HG02759 (cell line): ENCODE data around the gene SEPTIN11.

Experiments used
- ATAC-seq: cut with Tn5 transposase; IDR thresholded peaks from one replicate; pipeline ENCODE4 v1.9.1; 2021; ENCODE audit warnings: mild to moderate bottlenecking, moderate library complexity; ENCODE audit not compliant: unreplicated experiment

Gene SEPTIN11

DNA sequence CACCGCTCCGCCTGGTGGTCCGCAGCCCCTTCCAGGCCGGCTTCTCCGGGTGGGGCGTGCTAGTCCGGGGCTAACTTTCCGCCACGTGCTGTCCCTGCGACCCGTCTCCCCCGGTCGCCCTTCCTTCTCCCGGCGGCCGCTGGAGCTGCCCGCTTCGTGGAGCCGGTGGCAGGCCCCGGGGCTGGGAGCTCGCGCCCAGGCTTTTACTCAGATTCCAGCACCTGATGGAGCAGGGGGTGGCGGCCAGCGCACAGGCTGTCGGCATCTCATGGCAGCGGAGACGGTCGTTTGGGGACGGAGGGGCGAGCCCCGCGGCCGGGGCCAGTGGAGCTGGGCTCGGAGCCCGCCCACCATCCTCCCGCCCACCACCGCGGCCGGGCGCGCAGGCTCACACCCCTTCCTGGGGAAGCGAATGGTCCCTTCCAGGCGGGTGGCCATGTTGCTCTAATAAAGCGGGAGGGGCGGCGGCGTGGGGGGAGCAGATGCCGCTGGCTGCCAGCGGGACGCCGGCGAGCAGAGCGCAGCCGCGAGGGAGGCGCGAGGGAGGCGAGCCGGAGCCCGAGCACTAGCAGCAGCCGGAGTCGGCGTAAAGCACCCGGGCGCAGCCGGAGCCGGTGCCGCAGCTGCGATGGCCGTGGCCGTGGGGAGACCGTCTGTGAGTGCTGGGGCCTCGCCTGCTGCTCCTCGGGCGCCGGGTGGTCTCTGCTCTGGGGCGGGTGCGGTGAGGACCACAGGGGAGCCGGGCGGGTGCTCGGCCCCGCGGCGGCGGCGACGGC, at the start of gene SEPTIN11:
TSS of gene SEPTIN11 (plus strand) at position 477 of the 776 bp plus-strand sequence. CDS start at position 629, 152 bp downstream.
- peak; percentile 73 for ATAC-seq

DNA sequence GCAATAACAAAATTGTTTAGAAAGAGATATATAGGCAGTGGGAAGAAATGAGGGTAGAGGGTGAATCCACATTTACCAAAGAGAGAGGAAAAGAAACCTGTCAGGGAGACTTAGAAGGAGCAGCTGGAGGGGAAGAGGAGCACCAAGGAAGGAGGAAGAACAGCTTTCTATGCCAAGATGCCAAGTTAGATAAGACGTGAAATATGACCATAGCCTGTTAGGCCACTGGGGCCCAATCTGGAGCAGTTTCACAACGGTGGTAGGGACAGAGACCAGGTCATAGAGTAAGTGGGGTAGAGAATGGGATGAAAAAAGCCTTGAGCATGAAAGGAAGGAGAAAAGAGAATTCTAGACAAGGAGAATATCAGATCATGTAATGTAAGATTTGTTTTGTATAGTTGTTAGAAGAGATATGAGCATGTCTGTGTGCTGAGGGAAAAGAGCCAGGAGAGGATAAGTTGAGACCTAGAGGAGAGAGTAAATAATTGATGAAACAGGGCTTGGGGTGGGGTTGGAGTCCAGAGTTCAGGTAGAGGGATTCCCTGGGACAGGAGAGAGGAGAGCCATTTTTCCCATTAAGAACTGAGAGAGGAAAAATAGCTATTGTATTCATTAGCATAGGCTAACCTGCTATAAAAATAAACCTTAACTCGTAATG, 47.2 kb upstream of the SEPTIN11 start:
- no peak for ATAC-seq

DNA sequence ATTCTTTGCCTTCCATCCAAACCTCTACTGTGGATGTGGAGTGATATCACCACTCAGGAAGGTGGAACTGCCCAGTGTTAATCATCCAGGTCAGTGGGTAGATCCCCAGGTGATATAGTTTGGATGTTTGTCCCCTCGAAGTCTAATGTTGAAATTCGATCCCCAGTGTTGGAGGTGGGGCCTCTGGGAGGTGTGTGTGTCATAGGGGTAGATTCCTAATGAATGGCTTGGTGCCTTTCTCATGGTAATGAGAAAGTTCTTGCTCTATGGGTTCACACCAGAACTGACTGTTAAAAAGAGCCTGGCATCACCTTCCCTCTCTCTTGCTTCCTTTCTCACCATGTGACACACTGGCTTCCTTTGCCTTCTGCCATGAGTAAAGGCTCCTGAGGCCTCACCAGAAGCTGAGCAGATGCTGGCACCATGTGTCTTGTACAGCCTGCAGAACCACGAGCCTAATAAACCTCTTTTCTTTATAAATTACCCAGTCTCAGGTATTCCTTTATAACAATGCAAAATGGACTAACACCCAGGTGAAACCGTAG, 44.8 kb upstream of the SEPTIN11 start:
- ATAC-seq: no peak

DNA sequence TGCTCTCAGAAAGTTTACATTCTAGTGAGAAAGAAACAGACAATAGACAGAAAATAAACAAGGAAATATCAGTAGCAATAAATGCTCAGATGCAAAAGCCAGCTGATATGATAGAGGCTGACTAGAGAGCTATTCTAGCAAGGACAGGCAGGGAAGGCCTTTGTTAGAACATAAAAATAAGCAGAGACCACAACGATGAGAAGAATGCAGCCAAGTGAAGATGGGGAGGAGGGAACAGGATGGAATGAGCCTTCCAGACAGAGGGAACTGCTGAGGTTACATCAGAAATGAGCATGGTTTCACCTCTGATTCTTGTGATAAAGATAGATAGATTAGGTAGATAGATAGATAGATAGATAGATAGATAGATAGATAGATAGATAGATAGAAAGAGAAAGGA, 44.0 kb upstream of the SEPTIN11 start:
- ATAC-seq: no peak

DNA sequence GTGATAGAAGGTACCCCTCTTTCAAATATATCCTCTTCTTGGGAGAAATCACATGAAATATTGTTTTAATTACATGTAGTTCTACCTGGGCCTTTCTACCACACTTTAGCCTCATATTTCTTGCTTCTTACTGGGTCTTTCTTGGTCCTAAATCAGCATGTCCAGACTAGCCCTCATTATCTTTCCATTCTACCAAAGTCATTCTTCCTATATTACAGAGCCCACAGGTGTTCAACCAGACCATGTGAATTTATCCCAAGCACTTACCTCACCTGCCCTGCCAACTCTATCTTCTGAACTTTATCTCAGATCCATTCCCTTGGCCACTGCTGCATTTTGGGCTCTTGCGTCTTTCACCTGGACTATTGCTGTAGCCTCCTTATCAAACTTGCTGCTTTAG, 39.8 kb upstream of the SEPTIN11 start:
- no peak for ATAC-seq

DNA sequence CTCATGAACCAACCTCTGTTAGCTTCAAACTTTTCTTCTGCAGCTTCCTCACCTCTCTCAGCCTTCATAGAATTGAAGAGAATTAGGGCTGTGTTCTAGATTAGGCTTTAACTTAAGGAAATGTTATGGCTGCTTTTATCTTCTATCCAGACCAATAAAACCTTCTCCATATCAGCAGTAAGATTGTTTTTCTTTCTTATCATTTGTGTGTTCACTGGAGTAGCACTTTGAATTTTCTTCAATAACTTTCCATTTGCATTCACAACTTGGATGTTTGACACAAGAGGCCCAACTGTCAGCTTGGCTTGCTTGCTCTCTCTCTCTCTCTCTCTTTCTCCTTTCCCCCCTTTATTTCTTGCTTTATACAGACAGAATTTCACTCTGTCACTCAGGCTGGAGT, 28.8 kb upstream of the SEPTIN11 start:
- no peak for ATAC-seq

DNA sequence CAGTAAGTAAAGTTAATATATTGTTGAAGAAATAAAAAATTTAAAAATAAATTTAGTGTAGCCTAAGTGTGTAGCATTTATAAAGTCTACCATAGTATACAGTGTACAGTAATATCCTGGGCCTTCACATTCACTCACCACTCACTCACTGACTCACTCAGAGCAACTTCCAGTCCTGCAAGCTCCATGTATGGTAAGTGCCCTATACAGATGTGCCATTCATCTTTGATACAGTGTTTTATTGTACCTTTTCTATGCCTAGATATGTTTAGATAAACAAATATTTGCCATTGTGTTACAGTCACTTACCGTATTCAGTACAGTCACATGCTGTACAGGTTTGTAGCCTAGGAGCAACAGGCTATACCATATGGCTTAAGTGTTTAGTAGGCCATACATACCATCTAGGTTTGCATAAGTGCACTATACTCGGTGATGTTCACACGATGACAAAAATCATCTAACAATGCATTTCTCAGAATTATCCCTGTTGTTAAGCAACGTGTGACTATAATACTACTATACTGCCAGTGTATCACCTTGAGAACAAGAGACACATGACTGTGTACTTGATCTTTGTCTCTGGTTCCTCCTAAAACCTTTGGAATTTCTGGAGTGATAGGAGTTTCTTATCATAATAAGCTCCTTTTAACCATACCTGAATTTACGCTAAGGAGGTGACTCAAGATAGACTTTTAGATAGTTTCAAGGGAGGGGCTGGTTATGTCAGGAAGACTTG, 25.8 kb upstream of the SEPTIN11 start:
- no peak for ATAC-seq

DNA sequence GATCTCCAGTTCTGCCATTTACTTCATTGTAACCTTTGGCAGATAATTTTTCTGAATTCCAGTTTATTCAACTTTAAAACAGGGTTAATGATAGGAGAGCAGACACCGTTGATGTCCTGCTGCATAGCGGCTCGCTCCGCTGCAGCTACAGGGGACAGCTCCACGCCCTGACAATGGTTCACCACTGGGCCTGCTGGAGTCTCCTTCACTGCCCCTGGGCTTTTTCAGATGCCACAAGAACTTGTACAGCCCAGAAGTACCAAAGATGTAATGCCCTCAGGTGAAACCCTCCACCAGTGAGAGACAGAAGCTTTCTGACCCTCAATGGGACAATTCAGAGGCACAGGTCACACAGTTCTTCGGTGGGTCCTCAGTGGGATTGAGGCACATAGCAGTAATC, 22.7 kb upstream of the SEPTIN11 start:
- no peak for ATAC-seq

DNA sequence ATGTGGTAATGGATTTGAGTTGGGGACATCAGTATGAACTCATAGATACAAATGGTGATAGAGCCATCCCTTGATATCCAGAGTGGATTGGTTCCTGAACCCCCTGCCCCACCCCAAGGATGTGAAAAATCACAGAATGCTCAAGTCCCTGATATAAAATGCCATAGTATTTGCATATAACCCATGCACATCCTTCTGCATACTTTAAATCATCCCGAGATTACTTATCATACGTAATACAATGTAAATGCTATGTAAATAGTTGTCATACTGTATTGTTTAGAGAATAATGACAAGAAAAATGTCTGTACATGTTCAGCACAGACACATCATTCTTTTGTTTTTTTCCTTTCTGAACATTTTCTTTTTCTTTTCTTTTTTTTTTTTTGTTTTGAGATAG, 18.9 kb upstream of the SEPTIN11 start:
- ATAC-seq: no peak

DNA sequence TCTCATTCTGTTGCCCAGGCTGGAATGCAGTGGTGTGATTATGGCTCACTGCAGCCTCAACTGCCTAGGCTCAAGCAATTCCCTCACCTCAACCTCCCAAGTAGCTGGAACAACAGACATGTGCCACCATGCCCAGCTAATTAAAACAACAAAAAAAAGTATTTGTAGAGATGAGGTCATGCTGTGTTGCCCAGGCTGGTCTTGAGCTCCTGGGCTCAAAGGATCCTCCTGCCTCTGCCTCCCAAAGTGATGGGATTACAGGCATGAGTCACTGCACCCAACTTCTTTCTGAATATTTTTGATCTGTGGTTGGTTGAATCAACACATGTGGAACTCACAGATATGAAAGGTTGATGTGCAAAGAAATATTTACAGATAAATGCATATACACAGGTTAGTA, 18.5 kb upstream of the SEPTIN11 start:
- no peak for ATAC-seq

DNA sequence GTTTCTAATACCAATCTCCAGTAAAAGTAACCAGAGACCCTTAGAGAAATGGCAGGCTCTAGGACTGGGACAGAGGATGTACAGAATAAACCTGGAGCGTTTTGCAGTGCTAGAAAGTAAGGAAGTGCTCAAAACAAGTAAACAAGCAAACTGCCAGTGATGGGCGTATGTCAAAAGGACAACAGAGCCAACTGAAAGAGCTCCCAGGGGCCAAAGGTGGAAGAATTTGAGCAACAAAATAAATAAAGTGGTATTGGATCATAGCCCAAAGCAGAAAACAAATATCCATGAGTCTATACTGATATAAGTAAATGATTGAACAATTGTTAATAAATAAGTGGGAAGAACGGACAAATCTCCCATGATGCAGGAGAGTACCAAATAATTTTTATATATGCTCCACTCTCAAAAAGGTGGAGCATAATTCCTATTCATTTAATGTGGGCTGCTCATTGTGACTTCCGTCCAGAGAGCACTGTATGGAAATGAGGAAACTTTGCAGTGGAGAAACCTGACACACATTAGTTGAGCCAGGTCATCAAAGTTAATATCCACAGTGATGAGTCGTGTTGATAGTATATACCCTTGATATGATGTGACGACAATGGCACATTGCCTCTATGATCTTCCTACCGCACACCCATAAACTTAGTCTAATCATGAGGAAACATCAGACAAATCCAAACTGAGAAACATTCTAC, 17.8 kb upstream of the SEPTIN11 start:
- no peak for ATAC-seq

DNA sequence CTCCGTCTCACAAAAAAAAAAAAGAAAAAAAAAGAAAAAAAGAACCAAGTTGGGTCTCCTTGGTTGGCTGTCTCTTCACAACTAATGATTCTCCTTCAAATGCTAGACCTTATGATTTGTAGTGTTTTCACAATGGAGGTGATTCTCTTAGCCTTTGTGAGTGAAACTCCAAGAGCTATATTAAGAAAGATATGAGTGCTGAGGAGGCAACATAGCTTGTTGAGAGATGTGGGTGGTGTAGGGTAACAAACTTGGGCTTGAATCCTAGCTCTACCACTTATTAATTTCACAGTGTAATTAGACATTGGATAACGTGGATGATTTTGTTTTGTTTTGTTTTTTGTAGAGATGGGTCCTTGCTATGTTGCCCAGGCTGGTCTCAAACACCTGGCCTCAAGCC, 10.4 kb upstream of the SEPTIN11 start:
- ATAC-seq: no peak

DNA sequence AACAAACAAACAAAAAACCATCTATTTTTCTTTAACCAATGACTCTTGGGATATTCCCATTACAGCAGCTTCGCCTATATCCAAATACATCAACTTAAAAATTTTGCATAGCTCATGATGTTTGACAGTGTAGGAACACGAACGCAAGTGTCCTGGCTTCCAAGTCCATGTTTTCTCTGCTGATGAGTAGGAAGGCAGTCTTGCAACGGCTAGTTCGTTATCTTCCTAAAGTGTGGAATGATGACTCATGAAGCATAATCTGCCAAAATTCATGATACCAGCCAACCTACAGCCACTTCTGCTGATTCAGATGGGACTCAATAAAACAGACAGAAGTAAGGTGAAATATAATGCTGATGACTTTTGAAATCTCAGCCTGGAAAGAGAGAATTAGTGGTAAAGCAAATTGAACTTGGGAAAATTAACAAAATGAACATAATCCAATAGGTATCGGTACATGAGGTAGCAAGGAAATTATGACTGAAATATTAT, 6.4 kb upstream of the SEPTIN11 start:
- ATAC-seq: no peak

DNA sequence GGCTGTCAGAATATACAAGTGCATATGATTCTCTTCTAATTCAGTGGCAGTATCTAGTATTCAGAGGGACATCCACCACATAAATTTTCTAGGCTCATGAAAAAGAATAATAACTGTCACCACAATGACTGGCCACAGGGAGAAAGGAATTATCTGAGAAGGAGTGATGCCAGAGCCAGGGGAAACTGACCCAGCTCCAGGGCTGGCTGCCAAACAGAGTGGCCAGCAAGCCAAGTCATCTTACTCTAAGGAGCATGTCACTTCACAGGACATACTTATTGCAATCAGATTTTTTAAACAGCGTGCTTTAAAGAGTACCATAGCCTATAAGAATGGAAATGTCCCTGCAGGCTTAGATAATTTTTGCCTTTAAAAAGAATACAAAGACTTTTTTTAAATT, 5.8 kb upstream of the SEPTIN11 start:
- no peak for ATAC-seq

DNA sequence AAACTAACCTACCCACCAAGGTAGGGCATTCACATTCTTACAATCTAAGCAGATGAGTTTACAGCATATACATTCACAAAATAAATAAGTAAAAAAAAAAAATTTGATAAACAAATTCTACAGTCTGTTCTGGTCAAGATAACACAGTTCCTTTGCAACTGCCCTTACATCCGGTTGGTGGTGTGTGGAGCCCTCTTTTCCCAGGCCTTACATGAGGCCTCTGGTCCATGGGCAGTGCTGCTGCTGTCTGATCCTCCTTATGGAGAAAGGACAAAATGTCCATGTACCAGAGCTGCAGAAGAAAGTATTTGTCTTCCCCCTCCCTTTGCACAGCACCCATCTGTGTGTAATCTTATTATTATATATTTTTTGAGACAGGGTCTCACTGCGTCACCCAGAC, 2.2 kb upstream of the SEPTIN11 start:
- no peak for ATAC-seq

DNA sequence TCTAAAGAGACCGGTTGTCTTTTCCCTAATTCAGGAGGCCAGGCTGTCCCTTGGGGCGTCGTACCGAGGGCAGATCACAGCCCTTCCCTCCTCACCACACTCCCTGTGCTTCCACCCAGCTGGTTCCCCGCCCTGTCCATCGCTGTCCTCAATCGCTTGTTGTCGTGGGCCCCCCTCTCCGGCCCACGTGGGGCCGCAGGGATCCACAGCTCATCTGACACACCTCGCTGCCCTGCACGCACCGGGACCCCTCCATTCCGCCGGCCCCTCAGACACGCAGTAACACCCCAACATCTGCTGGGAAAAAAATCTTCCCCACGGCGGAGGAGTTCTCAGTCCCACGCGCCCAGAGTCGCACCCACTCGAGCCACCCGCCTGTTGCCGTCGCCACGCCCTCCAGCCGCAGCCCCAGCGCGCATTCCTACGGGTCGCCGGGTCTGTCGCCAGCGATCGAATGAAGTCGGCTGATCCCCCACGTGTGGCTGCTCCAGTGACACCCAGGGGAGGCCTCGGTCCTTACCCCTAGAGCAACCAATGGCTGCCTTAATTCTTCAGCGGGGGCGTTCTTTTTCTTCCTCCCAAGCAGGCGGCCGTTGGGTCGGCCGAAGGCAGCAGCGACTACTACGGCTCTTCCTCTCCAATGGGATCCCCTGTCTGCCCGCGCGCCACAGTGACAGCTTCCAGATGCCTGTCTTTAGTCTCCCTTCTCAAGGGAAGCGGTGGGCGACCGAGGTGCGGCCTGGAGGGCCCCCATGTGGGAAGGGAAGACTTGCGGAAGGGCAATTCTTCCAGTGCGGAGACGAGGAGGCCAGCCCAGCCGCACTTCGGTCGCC, 893 bp upstream of the SEPTIN11 start:
- peak; percentile 48 for ATAC-seq

DNA sequence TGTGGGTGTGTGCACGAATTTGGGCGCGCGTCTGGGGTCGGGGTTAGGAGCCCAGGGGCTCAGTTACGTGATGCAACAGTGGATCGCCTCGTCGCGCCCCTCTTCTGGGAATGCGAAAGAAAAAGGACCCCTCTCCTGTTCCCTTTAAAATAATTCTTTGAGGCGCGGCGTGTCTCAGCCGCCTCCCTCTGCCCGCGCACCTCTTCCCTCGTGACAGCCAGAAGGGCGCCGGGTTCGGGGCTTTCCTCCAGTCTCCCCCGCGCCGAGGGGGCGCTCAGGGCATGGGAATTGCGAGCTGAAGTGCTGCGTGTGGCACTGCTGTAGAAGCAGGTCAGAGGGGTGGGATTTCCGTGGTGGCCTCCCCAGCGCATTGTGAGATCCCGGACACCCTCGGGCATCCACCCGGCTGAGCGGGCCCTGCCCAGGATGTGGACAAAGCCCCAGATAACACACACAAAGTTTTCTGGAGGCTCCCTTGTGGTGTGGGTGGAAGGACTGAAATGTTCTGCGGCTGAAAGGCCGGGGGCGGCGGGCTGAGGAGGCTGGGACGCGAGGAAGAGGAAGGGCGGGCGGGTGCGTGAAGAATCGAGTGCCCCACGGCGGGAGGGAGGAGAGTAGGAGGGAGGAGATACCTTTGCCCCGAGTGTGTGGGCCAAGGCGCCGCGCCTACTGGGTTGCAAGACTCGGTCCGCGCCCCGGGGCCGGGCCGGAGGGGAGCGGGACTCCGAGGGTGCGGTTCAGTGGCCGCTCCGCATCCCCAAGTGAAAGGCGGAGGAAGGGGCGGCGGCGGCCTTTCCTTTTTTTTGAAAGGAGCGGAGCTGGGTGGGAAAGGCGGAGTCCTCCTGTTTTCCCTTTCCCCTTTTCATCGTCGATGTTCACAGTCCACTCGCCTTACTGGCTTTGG, 752 bp downstream of the SEPTIN11 start:
- peak; percentile 28 for ATAC-seq

DNA sequence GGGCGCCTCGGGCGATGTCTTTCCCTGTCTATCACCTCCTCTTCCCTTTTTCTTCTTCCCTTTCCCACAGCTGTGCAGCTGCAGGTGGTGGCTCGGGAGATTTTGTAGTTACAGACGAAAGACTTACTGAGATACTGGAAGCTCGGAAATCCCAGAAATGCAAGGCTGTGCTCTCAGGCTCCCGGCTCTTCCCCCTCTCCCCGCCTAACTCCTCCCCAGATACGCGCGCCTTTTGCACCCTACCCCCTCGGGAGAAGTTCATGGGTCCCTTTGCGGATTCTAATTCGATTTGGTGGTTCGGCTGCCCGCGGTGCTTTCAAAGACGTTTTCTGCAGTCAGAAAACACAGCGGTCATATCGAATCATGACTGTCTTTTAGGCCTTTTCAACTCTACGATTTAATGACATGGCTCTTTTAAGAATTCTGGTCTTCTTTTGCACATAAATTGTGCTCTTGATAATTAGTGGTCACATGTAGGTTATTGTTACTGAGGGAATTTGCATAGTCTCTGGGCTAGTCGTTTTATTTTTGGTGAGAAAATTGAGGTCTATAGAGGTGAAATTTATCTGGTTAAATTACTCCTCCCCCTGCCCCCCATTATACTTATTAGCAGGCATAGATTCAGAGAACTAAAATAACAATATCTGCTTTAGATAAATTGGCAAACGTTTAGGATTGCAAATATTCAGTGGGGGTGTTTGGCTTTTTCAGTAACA, 1.6 kb downstream of the SEPTIN11 start:
- ATAC-seq: no peak
